Measurements from ENCODE around the gene SLC25A18.

Gene SLC25A18

DNA sequence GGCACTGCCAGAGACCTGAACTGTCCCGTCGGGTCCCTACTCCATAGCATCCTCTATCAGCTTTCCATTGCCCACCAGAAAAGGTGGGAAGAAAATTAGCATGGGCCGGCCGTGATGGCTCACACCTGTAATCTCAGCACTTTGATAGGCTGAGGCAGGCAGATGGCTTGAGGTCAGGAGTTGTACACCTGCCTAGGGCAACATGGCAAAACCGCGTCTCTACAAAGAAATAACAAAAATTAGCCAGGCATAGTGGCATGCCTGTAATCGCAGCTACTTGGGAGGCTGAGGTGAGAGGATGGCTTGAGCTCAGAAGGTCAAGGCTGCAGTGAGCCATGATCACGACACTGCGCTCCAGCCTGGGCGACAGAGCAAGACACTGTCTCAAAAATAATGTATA is 3.5 kb downstream of the SLC25A18 start:
- in situ Hi-C loops (cut with MboI; ENCODE audit: low pct_unique_long_range_greater_than_20kb, low sequenced_read_pairs, unreplicated experiment), result no loop called here
- DNase-seq (ENCODE audit: low spot score), result no peak
- TF ChIP-seq CTCF (IDR thresholded peaks at IDR 0.05; ENCODE audit: extremely low read depth, insufficient read depth, missing control alignments), result no peak

DNA sequence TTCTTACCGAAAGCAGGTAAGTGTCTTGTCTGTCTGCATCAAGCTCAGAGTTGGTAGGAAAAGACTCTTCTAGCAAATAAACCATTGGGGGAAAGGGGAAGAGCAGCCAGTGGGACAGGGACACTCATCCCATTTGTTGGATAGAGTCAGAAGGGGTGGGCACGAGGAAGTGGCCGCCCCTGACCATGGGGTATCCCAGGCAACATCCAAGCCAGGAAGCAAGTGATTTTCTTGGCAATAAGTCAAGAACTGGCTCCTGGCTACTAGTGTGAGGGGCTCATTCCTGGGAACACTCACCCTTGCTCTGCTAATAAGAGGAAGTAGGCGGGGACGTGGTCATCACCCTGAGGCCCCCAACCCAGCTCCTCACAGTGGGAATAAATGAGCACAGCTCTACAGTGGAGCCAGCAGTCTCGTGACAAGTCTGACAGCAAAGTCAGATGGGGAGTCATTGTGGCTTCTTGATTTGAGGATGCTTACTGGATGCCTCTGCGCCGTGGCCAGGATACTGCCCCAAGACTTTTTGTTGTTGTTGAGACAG is 6.7 kb downstream of the SLC25A18 start:
- TF ChIP-seq CTCF (IDR thresholded peaks at IDR 0.05; ENCODE audit: extremely low read depth, insufficient read depth, missing control alignments), result no peak
- DNase-seq (ENCODE audit: low spot score), result no peak
- in situ Hi-C loops (cut with MboI; ENCODE audit: low pct_unique_long_range_greater_than_20kb, low sequenced_read_pairs, unreplicated experiment), result no loop called here

DNA sequence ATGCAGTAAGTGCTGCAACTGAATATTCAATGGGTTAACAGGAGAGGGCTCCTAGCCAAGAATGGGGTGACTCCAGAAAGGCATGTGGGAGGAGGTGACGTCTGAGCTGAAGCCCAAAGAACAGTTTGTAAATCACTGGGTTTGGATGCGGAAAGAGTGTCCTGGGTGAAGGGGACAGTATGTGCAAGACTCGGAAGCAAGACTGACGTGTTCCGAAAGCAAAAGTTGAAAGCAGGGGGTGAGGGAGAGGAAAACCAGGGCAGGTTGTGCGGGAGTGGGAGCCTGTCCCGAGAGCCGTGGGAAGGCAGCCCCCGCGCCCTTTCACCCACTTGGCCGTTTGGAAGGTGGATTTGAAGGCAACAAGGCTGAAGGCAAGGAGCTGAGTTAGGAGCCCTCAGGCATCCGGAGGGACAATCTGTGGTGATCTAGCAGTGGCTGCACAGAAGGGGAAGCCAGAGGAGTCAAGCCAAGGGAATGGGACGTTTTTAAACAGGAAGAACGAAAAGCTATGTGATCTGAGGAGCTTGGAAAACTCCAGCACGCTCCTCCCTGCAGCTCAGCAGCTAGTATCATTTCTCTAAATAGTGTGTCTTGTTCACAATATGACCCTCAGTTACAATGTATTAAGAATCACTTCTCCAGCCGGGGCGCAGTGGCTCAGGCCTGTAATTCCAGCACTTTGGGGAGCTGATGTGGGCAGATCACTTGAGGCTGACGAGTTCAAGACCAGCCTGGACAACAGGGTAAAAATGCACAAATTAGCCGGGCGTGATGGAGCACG is 7.7 kb downstream of the SLC25A18 start:
- in situ Hi-C loops (cut with MboI; ENCODE audit: low pct_unique_long_range_greater_than_20kb, low sequenced_read_pairs, unreplicated experiment), result no loop called here
- DNase-seq (ENCODE audit: low spot score), result no peak
- TF ChIP-seq CTCF (IDR thresholded peaks at IDR 0.05; ENCODE audit: extremely low read depth, insufficient read depth, missing control alignments), result no peak

DNA sequence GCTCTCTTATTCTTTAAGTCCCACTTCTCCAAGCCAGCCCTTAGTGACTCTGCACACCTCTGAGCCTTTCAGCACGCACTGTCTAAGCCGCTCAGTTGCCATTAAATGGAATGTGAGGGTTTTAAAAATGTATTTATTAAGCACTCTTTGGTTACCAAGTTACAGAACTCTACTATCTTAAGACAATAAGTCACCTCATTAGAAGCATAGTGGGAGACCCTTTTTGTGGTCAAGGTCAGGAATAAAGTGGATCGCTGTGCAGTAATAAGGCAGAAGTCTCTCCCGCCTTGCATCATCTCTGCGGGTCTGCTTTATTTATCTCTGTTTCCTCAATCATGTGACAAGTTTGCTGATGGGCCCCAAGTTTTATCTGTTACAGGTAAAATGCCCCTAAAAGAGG is 11.9 kb downstream of the SLC25A18 start:
- in situ Hi-C loops (cut with MboI; ENCODE audit: low pct_unique_long_range_greater_than_20kb, low sequenced_read_pairs, unreplicated experiment), result no loop called here
- DNase-seq (ENCODE audit: low spot score), result no peak
- TF ChIP-seq CTCF (IDR thresholded peaks at IDR 0.05; ENCODE audit: extremely low read depth, insufficient read depth, missing control alignments), result no peak

DNA sequence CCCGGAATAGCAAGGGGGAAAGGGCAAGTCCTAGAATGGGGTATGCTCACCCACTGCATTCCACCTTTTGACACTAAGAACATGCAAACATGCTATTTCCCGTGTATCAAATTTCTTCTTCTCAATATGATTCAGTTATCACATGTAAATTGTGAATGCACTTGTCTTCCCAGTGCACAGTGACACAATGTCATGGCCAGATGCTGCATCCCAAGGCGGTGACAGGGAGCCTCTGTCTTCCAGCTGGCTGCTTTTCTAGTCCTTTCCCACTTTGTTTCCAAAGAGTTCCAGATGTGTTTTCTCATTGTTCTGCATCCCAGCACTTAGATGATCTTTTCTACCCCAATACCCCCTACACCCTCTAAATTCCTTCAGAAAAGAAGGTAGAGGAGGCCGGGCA is 12.4 kb downstream of the SLC25A18 start:
- no peak for DNase-seq (ENCODE audit: low spot score)
- TF ChIP-seq CTCF (IDR thresholded peaks at IDR 0.05; ENCODE audit: extremely low read depth, insufficient read depth, missing control alignments), result no peak
- in situ Hi-C loops (cut with MboI; ENCODE audit: low pct_unique_long_range_greater_than_20kb, low sequenced_read_pairs, unreplicated experiment), result no loop called here

DNA sequence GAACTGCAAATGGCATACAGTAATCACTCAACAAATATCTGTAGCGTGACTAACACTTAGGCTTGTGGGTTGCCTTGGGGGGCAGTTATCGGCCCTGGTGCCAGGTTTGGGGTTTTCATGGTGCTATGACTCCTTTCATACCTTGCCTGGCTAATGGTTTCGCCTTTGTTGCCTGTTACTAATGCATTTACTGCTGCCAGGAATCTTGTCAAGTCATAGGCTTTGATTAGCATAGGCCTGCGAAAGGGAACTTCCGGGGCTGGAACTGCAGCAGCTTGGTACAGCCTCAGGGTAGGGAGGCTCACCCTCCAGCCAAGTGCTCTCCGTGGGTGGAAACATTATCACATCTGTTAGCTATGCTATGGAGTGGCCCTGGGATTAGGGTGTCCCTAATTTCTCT is 13.2 kb downstream of the SLC25A18 start:
- in situ Hi-C loops (cut with MboI; ENCODE audit: low pct_unique_long_range_greater_than_20kb, low sequenced_read_pairs, unreplicated experiment), result no loop called here
- no peak for DNase-seq (ENCODE audit: low spot score)

More for the DNA sequence above, 13.2 kb downstream of the SLC25A18 start:
- TF ChIP-seq CTCF (IDR thresholded peaks at IDR 0.05; ENCODE audit: extremely low read depth, insufficient read depth, missing control alignments), result no peak

Measured in GM13977 (cell line).